SKM-1 treated with dmso at 0.1 percent for 144 hours (cell line): ENCODE measurements around the gene THSD7A.

Experiments used
- DNase-seq: peaks from one replicate; lab custom pipeline; 2025; ENCODE audit not compliant: unreplicated experiment; lab: John Stamatoyannopoulos, UW

Gene THSD7A

GRCh38 chr7:11343818-11344413, 488.1 kb downstream of the THSD7A start:
- DNase-seq: peak; percentile 38

- DNase-seq: no peak
These were observed 488.9 kb downstream of the THSD7A start for GRCh38 chr7:11343136-11343535.

GRCh38 chr7:11341285-11341944, 490.6 kb downstream of the THSD7A start:
- DNase-seq: no peak

GRCh38 chr7:11336432-11336831, 495.6 kb downstream of the THSD7A start:
- no peak for DNase-seq

- DNase-seq: no peak
These were observed 496.1 kb downstream of the THSD7A start for GRCh38 chr7:11335947-11336346.

- DNase-seq: no peak
These were observed 499.2 kb downstream of the THSD7A start for GRCh38 chr7:11332865-11333228.

GRCh38 chr7:11332186-11332864, 499.7 kb downstream of the THSD7A start:
- no peak for DNase-seq

GRCh38 chr7:11331128-11332102, 500.6 kb downstream of the THSD7A start:
- no peak for DNase-seq

GRCh38 chr7:11330717-11331116, 501.3 kb downstream of the THSD7A start:
- no peak for DNase-seq

GRCh38 chr7:11330208-11330607, 501.8 kb downstream of the THSD7A start:
- no peak for DNase-seq

GRCh38 chr7:11329626-11330025, 502.4 kb downstream of the THSD7A start:
- no peak for DNase-seq

GRCh38 chr7:11328309-11328708, 503.7 kb downstream of the THSD7A start:
- no peak for DNase-seq

- DNase-seq: no peak
These were observed 504.4 kb downstream of the THSD7A start for GRCh38 chr7:11327633-11328032.
